ENCODE data around the gene POMT1.
"Not testable (repeated sequence)": the region's sequence is repeated elsewhere in the genome, so short reads cannot be mapped to it uniquely, and the experiment has no call there.

Gene POMT1

GRCh38 chr9:131499254-131499767 is 3.4 kb upstream of the POMT1 start:
- Histone ChIP-seq H3K9ac (no peak overlapping the region), H3K4me1 (peaks cover 16 to 34% (median 25%) of the 10 kb centered on the region in 10 experiments), H3K4me2 (no peak overlapping the region), H3K27me3 (no peaks in the 10 kb centered on the region), H3K9me3 (replicated peaks in 1 of 11) (no peaks in the 10 kb centered on the region), H3K27ac (no peak overlapping the region), H4K20me1 (peaks cover 47 to 90% (median 86%) of the 10 kb centered on the region in 11 experiments; a peak in 21 of 22 replicates), H3K4me3 (no peak overlapping the region), H3K36me3 (peaks cover 56 to 72% (median 63%) of the 10 kb centered on the region in 11 experiments)
- TF ChIP-seq Cebpa-rat (IDR thresholded peaks at IDR 0.05) = no peak

- TF ChIP-seq Cebpa-rat (IDR thresholded peaks at IDR 0.05) = no peak
- no peak overlapping the region; a peak in 1 of 22 replicates for H3K9ac ChIP-seq
- H3K27ac ChIP-seq = 0 out of 22 replicates have a peak overlapping the region, but pooled peaks of 2 of the 11 experiments have one; percentile 6 to 26
- peaks cover 45 to 62% (median 52%) of the 10 kb centered on the region in 11 experiments for H3K36me3 ChIP-seq
- H3K4me3 ChIP-seq = no peak overlapping the region
- no peak overlapping the region for H3K4me2 ChIP-seq
- no peaks in the 10 kb centered on the region for H3K9me3 ChIP-seq (replicated peaks in 1 of 11)
- H4K20me1 ChIP-seq = peaks cover 40 to 80% (median 75%) of the 10 kb centered on the region in 11 experiments; a peak in 21 of 22 replicates
- H3K4me1 ChIP-seq = peaks cover 18 to 37% (median 27%) of the 10 kb centered on the region in 10 experiments
- no peaks in the 10 kb centered on the region for H3K27me3 ChIP-seq
Measured at GRCh38 chr9:131500377-131500776, 2.3 kb upstream of the POMT1 start.

GRCh38 chr9:131500939-131501541 is 1.7 kb upstream of the POMT1 start:
- Histone ChIP-seq H3K9ac (no peak overlapping the region; a peak in 1 of 22 replicates), H3K4me1 (peaks cover 18 to 37% (median 27%) of the 10 kb centered on the region in 10 experiments), H3K27me3 (no peaks in the 10 kb centered on the region), H3K27ac (peak overlapping the region in 1 of 11 experiments; percentile 26; a peak in 1 of 22 replicates), H3K4me3 (no peak overlapping the region), H3K4me2 (peak overlapping the region in 2 of 11 experiments; percentile 7 to 100; a peak in 2 of 22 replicates), H3K36me3 (peaks cover 39 to 55% (median 46%) of the 10 kb centered on the region in 11 experiments), H3K9me3 (replicated peaks in 1 of 11) (no peaks in the 10 kb centered on the region), H4K20me1 (peaks cover 37 to 74% (median 69%) of the 10 kb centered on the region in 11 experiments; a peak in 21 of 22 replicates)
- TF ChIP-seq Cebpa-rat (IDR thresholded peaks at IDR 0.05) = no peak

GRCh38 chr9:131503626-131504465 is 1.1 kb downstream of the POMT1 start:
- Histone ChIP-seq H3K4me1 (peaks cover 18 to 37% (median 27%) of the 10 kb centered on the region in 10 experiments), H3K9me3 (replicated peaks in 1 of 11) (no peaks in the 10 kb centered on the region), H3K4me3 (peak overlapping the region; percentile 77 to 96 (median 86)), H3K27me3 (no peaks in the 10 kb centered on the region), H3K4me2 (peak overlapping the region; percentile 90 to 100 (median 98)), H3K27ac (peak overlapping the region in 10 of 11 experiments; percentile 72 to 84 (median 78); a peak in 14 of 22 replicates), H4K20me1 (peaks cover 9 to 50% (median 41%) of the 10 kb centered on the region in 11 experiments; a peak in 21 of 22 replicates), H3K36me3 (peaks cover 28 to 46% (median 33%) of the 10 kb centered on the region in 11 experiments), H3K9ac (peak overlapping the region; percentile 79 to 92 (median 87))
- no peak for TF ChIP-seq Cebpa-rat (IDR thresholded peaks at IDR 0.05)

- TF ChIP-seq Cebpa-rat (IDR thresholded peaks at IDR 0.05) = no peak
- Histone ChIP-seq H3K4me3 (no peak overlapping the region), H3K27ac (no peak overlapping the region), H3K27me3 (no peaks in the 10 kb centered on the region), H3K36me3 (peaks cover 25 to 46% (median 34%) of the 10 kb centered on the region in 11 experiments), H4K20me1 (peaks cover 0 to 40% (median 29%) of the 10 kb centered on the region in 11 experiments; a peak in 19 of 22 replicates), H3K4me1 (peaks cover 18 to 37% (median 27%) of the 10 kb centered on the region in 10 experiments), H3K9ac (no peak overlapping the region), H3K9me3 (replicated peaks in 1 of 11) (no peaks in the 10 kb centered on the region), H3K4me2 (no peak overlapping the region)
Measured at GRCh38 chr9:131505012-131505411, 2.3 kb downstream of the POMT1 start.

- Histone ChIP-seq H3K4me1 (peaks cover 26 to 38% (median 33%) of the 10 kb centered on the region in 10 experiments), H4K20me1 (peaks cover 0 to 34% (median 22%) of the 10 kb centered on the region in 11 experiments; a peak in 16 of 22 replicates), H3K9me3 (replicated peaks in 1 of 11) (peaks cover 0 to 30% (median 6%) of the 10 kb centered on the region in 11 experiments; a peak in 11 of 22 replicates), H3K4me3 (no peak overlapping the region), H3K36me3 (peaks cover 62 to 93% (median 84%) of the 10 kb centered on the region in 11 experiments), H3K4me2 (peak overlapping the region in 3 of 11 experiments; percentile 49 to 72 (median 52); a peak in 6 of 22 replicates), H3K27ac (peak overlapping the region in 2 of 11 experiments; percentile 3 to 35; a peak in 1 of 22 replicates), H3K27me3 (no peaks in the 10 kb centered on the region), H3K9ac (peak overlapping the region in 2 of 11 experiments; percentile 12 to 14; a peak in 1 of 22 replicates)
- TF ChIP-seq Cebpa-rat (IDR thresholded peaks at IDR 0.05) = no peak
Measured at GRCh38 chr9:131511416-131511815, 8.7 kb downstream of the POMT1 start.

GRCh38 chr9:131511880-131512279 is 9.2 kb downstream of the POMT1 start:
- H3K9ac ChIP-seq = peak overlapping the region in 1 of 11 experiments; percentile 14; a peak in 1 of 22 replicates
- H4K20me1 ChIP-seq = peaks cover 0 to 34% (median 24%) of the 10 kb centered on the region in 11 experiments; a peak in 17 of 22 replicates
- peak overlapping the region in 9 of 11 experiments; percentile 13 to 84 (median 64); a peak in 13 of 22 replicates for H3K4me2 ChIP-seq
- TF ChIP-seq Cebpa-rat (IDR thresholded peaks at IDR 0.05) = no peak
- H3K4me3 ChIP-seq = no peak overlapping the region
- H3K27ac ChIP-seq = 0 out of 22 replicates have a peak overlapping the region, but pooled peaks of 1 of the 11 experiments have one; percentile 3
- H3K27me3 ChIP-seq = no peaks in the 10 kb centered on the region
- peaks cover 0 to 34% (median 6%) of the 10 kb centered on the region in 11 experiments; a peak in 11 of 22 replicates for H3K9me3 ChIP-seq (replicated peaks in 1 of 11)
- H3K36me3 ChIP-seq = peaks cover 61 to 93% (median 85%) of the 10 kb centered on the region in 11 experiments
- peaks cover 26 to 38% (median 33%) of the 10 kb centered on the region in 10 experiments for H3K4me1 ChIP-seq

- Histone ChIP-seq H3K27ac (no peak overlapping the region), H3K4me2 (peak overlapping the region; percentile 24 to 84 (median 50); a peak in 21 of 22 replicates), H4K20me1 (peaks cover 0 to 38% (median 24%) of the 10 kb centered on the region in 11 experiments; a peak in 17 of 22 replicates), H3K36me3 (peaks cover 58 to 96% (median 88%) of the 10 kb centered on the region in 11 experiments), H3K9me3 (replicated peaks in 1 of 11) (peaks cover 0 to 41% (median 6%) of the 10 kb centered on the region in 11 experiments; a peak in 11 of 22 replicates), H3K9ac (peak overlapping the region in 4 of 11 experiments; percentile 3 to 37 (median 18); a peak in 5 of 22 replicates), H3K4me3 (no peak overlapping the region; a peak in 1 of 20 replicates), H3K27me3 (no peaks in the 10 kb centered on the region), H3K4me1 (peaks cover 26 to 38% (median 33%) of the 10 kb centered on the region in 10 experiments)
- TF ChIP-seq Cebpa-rat (IDR thresholded peaks at IDR 0.05) = no peak
Measured at GRCh38 chr9:131513177-131513576, 10.5 kb downstream of the POMT1 start.

- H3K36me3 ChIP-seq = peaks cover 66 to 98% (median 91%) of the 10 kb centered on the region in 11 experiments
- H3K4me1 ChIP-seq = peaks cover 26 to 36% (median 32%) of the 10 kb centered on the region in 10 experiments
- peaks cover 0 to 60% (median 24%) of the 10 kb centered on the region in 11 experiments; a peak in 17 of 22 replicates for H4K20me1 ChIP-seq
- not testable (repeated sequence) for H3K4me2 ChIP-seq, H3K9ac ChIP-seq, H3K27me3 ChIP-seq
- H3K4me3 ChIP-seq = 0 out of 20 replicates have a peak overlapping the region, but pooled peaks of 1 of the 10 experiments have one; percentile 10
- H3K9me3 ChIP-seq (replicated peaks in 1 of 11) = peaks cover 0 to 41% (median 6%) of the 10 kb centered on the region in 11 experiments; a peak in 11 of 22 replicates
- peak overlapping the region in 1 of 11 experiments; percentile 53; a peak in 2 of 22 replicates for H3K27ac ChIP-seq
Measured at GRCh38 chr9:131515559-131516031, 12.9 kb downstream of the POMT1 start.
